Breast epithelium (tissue), 4 donors: ENCODE results near the gene PTPRK. TPM values are rescaled to one million over a fixed set of nuclear protein-coding genes. Genes with fewer than 3 reads are reported as not detected.

Experiments used
- DNase-seq, 2 donors: peaks; one replicate each; pipeline ENCODE4 v3.0.0-alpha.2; 2019; ENCODE audit warnings: low spot score in 2 of 2
- H3K27ac ChIP-seq, 2 donors: fragments of 200-600 bp; sonication (generic) in 1 of 2; one replicate each; pipeline ENCODE4 v1.5.1; 2016 to 2019; ENCODE audit warnings: mild to moderate bottlenecking in 1 of 2
- H3K27me3 ChIP-seq, 2 donors: fragments of 200-600 bp; sonication (generic) in 1 of 2; one replicate each; pipeline versions ENCODE4 v1.5.1 to v1.6.0; 2017 to 2019; ENCODE audit warnings: control low read depth in 1 of 2, mild to moderate bottlenecking in 1 of 2
- H3K36me3 ChIP-seq: fragments of 200-600 bp; one replicate; pipeline ENCODE4 v1.5.1; 2019
- H3K4me1 ChIP-seq, 2 donors: fragments of 200-600 bp; sonication (generic); one replicate each; pipeline ENCODE4 v1.5.1; 2016 to 2019; ENCODE audit warnings: control low read depth in 1 of 2
- H3K4me3 ChIP-seq, 3 donors: fragments of 200-600 bp; sonication (generic); 1 replicate in 2 of 3; 2 replicates in 1 of 3; pipeline ENCODE4 v1.5.1; 2016 to 2019; ENCODE audit warnings: mild to moderate bottlenecking in 3 of 3, moderate library complexity in 2 of 3
- H3K9me3 ChIP-seq, 2 donors: fragments of 200-600 bp; sonication (generic) in 1 of 2; one replicate each; pipeline ENCODE4 v1.5.1; 2016 to 2019; ENCODE audit warnings: control low read depth in 1 of 2
- POLR2A ChIP-seq: fragments of 450-650 bp; IDR thresholded peaks from one replicate; pipeline ENCODE4 v1.6.1; 2016; ENCODE audit warnings: antibody characterized with exemption, mild to moderate bottlenecking, moderate library complexity
- POLR2AphosphoS5 ChIP-seq, 3 donors: sonication (generic); formaldehyde crosslinking; IDR thresholded peaks; one replicate each; pipeline ENCODE4 v1.6.1; 2017; ENCODE audit warnings: antibody characterized with exemption in 3 of 3
- intact Hi-C: fragments of 100-400 bp; cut with DNase I; formaldehyde crosslinking; loops from one replicate; pipeline ENCODE4 v1.15.1; 2023; ENCODE audit warnings: low total_unique reads
- total RNA-seq, 3 donors: library from RNA; depleted of rRNA; stranded (reverse); fragments of >200 nt; gene quantifications; one replicate each; pipeline ENCODE4 v1.1.0, GENCODE V29; 2016
- TF ChIP-seq, protein P1 (sequence below), 3 donors: fragments of 450-650 bp; IDR thresholded peaks; one replicate each; pipeline ENCODE4 v1.5.1; 2016 to 2017; ENCODE audit warnings: antibody characterized with exemption in 3 of 3, mild to moderate bottlenecking in 3 of 3, moderate library complexity in 3 of 3

The PTPRK gene
- total RNA-seq, 3 donors from 2014 or later: 29.1 to 134 (median 77.0) TPM

DNA sequence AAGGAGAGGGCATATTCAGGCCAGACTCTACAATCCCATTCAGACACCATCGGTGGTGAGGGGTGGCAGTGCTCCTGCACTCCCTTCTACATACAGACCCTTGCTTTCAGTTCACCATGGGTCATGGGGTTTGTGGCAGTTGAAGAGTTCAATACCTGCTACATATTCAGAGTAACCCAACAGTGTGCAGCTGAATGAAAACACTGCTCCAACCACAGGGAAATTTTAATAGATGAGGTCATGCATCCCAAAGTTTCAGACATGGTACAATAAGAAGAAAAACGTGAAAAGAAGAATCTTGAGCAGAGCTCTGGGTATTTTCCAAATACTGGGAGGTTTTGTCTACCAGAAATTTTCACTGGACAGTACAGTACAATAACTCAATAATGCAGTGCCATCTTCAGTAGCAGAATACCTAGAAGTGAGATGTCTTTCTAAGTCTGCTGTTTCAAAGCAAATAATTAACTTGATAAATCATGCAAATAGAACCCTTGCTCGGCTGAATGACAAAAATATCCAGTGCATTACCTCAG is 162.1 kb downstream of the PTPRK start:
- Histone ChIP-seq H3K9me3 (no peaks in the 10 kb centered on the region), H3K27ac (no peak overlapping the region), H3K4me1 (no peaks in the 10 kb centered on the region), H3K36me3 (no peaks in the 10 kb centered on the region), H3K27me3 (no peaks in the 10 kb centered on the region), H3K4me3 (no peak overlapping the region)
- intact Hi-C loops: no loop called here
- TF ChIP-seq POLR2AphosphoS5 (IDR thresholded peaks at IDR 0.05) (no peak), POLR2A (no peak)
- TF ChIP-seq, protein P1, sequence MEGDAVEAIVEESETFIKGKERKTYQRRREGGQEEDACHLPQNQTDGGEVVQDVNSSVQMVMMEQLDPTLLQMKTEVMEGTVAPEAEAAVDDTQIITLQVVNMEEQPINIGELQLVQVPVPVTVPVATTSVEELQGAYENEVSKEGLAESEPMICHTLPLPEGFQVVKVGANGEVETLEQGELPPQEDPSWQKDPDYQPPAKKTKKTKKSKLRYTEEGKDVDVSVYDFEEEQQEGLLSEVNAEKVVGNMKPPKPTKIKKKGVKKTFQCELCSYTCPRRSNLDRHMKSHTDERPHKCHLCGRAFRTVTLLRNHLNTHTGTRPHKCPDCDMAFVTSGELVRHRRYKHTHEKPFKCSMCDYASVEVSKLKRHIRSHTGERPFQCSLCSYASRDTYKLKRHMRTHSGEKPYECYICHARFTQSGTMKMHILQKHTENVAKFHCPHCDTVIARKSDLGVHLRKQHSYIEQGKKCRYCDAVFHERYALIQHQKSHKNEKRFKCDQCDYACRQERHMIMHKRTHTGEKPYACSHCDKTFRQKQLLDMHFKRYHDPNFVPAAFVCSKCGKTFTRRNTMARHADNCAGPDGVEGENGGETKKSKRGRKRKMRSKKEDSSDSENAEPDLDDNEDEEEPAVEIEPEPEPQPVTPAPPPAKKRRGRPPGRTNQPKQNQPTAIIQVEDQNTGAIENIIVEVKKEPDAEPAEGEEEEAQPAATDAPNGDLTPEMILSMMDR (IDR thresholded peaks at IDR 0.05): no peak
- no peak for DNase-seq

DNA sequence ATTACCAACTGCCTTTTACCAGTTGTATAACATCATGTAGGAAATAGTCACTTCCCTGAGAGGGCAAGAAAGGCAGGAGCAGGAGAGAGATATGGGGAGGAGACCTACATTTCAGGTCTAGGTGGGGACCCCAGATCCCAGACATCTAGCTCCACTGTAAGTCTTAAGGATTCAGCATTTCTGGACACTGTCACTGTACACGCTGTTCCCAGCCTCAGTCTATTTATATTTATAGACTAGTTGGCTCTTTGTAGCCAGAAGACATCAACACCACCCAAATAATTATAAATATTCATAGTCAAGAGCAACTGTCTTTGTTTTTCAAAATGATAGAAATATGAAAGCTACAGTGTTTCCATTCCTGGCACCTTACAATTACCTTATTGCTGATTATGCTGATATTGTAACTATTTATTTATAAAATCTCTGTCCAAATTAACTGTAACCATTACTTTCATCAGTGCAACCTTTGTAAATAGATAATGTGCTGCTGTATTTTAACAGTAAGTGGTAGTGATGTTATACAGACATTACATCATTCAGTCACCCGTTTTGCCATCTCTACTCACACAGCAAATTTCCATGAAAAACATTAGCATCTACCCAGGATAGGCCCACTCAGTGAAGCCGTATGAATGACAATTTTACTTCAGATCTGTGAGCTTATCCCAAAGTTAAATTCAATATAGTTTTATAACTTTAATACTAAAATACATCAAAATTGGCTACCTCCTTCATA is 162.8 kb downstream of the PTPRK start:
- Histone ChIP-seq H3K27me3 (no peaks in the 10 kb centered on the region), H3K4me3 (no peak overlapping the region), H3K27ac (no peak overlapping the region), H3K36me3 (no peaks in the 10 kb centered on the region), H3K4me1 (no peaks in the 10 kb centered on the region), H3K9me3 (no peaks in the 10 kb centered on the region)
- intact Hi-C loops: no loop called here
- no peak for DNase-seq
- TF ChIP-seq, protein P1 (IDR thresholded peaks at IDR 0.05): no peak
- TF ChIP-seq POLR2A (no peak), POLR2AphosphoS5 (IDR thresholded peaks at IDR 0.05) (no peak)

DNA sequence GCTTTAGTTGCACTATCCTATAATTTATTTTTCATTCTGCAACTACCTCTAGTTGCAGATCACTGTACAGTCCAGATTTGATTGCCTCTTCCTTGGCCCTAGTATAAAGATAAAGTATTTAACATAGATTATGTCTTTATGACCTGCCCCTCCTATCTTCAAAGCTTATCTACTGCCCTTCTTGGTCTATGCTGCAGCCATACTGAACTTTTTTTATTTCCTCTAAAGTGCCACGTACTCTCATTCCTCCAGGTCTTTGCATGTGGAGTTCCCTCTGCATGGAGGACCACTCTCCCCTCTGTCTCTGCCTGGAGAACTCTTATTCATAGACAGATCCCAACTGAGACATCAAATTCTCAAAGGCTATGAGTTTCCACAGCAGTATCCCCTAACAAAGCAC is 168.0 kb downstream of the PTPRK start:
- intact Hi-C loops: no loop called here
- Histone ChIP-seq H3K4me1 (no peaks in the 10 kb centered on the region), H3K4me3 (no peak overlapping the region), H3K36me3 (no peaks in the 10 kb centered on the region), H3K27ac (no peak overlapping the region), H3K9me3 (no peaks in the 10 kb centered on the region), H3K27me3 (no peaks in the 10 kb centered on the region)
- DNase-seq: no peak
- TF ChIP-seq POLR2AphosphoS5 (IDR thresholded peaks at IDR 0.05) (no peak), POLR2A (no peak)
- TF ChIP-seq, protein P1 (IDR thresholded peaks at IDR 0.05): no peak

DNA sequence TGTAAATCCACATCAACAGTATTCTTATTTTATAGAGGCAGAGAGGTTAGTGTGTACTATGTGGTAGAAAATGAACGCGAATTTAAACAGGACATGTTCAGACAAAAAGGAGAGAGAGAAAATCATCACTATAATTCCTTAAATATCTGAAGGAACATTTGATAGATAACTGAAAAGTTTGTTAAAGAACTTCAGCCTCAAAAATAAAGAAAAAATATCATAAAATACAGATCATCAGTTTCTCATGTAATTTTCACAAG is 169.2 kb downstream of the PTPRK start:
- H3K9me3 ChIP-seq: no peaks in the 10 kb centered on the region
- H3K4me1 ChIP-seq: no peaks in the 10 kb centered on the region
- intact Hi-C loops: no loop called here
- H3K4me3 ChIP-seq: no peak overlapping the region
- TF ChIP-seq POLR2A: no peak
- TF ChIP-seq POLR2AphosphoS5 (IDR thresholded peaks at IDR 0.05): no peak
- TF ChIP-seq, protein P1 (IDR thresholded peaks at IDR 0.05): no peak
- no peak for DNase-seq
- no peaks in the 10 kb centered on the region for H3K27me3 ChIP-seq
- H3K36me3 ChIP-seq: no peaks in the 10 kb centered on the region
- no peak overlapping the region for H3K27ac ChIP-seq

DNA sequence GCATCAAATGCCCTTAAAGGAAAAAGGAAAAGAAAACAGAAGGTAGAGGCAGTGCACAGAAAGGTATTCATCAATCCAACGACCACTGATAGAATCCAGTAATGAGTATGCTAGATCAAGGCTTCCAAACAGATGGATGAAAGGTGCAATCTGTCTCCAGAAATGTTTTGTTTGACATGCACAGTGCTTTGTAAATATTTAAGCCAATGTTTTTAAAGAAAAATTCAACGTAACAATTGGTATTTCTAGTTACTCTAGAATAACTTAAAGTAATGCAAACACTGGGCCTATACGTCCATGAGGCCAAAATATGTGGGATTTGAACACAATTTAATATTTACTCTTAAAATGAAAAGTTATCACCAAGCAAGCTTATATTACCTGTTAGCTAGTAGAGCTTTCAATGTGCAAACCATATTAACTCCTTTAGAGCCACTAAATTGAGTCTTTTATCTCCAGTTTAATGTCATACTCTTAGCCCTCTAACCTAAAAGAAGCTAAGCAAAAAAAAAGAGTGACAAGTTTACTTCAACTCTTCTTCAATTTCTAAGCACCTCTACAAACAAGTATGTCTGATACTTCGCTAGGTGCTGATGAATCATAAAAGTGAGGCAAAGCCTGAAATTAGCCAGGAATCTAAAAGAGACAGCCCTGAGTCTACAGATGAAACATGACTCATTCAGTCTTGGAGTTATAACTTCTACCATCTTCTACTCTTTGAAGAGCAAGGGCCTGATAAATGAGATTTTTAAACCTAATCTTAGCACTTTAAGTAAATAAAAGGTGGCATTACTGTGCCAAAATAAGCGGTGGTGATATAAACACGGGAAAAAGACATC is 169.8 kb downstream of the PTPRK start:
- no peak for DNase-seq
- Histone ChIP-seq H3K27me3 (no peaks in the 10 kb centered on the region), H3K9me3 (no peaks in the 10 kb centered on the region), H3K4me3 (no peak overlapping the region), H3K27ac (no peak overlapping the region), H3K36me3 (no peaks in the 10 kb centered on the region), H3K4me1 (no peaks in the 10 kb centered on the region)
- TF ChIP-seq, protein P1 (IDR thresholded peaks at IDR 0.05): no peak
- TF ChIP-seq POLR2AphosphoS5 (IDR thresholded peaks at IDR 0.05) (no peak), POLR2A (no peak)
- intact Hi-C loops: no loop called here
